Measurements from ENCODE around the gene SURF1. TPM values are rescaled to one million over a fixed set of nuclear protein-coding genes. Genes with fewer than 3 reads are reported as not detected.
"Not testable (repeated sequence)": the region's sequence is repeated elsewhere in the genome, so short reads cannot be mapped to it uniquely, and the experiment has no call there.

The SURF1 gene
- total RNA-seq, 1 donor, result 26.4 TPM

GRCh38 chr9:133347515-133347984 lies 8.7 kb downstream of the SURF1 start:
- Histone ChIP-seq H3K9me3 (ENCODE audit: low read depth, low read length) (no peaks in the 10 kb centered on the region), H3K4me3 (ENCODE audit: low read length) (peak overlapping the region; percentile 99), H3K4me1 (ENCODE audit: insufficient read depth, low read length) (peaks cover 30% of the 10 kb centered on the region), H3K27me3 (ENCODE audit: insufficient read depth, low read length) (no peaks in the 10 kb centered on the region)

DNA sequence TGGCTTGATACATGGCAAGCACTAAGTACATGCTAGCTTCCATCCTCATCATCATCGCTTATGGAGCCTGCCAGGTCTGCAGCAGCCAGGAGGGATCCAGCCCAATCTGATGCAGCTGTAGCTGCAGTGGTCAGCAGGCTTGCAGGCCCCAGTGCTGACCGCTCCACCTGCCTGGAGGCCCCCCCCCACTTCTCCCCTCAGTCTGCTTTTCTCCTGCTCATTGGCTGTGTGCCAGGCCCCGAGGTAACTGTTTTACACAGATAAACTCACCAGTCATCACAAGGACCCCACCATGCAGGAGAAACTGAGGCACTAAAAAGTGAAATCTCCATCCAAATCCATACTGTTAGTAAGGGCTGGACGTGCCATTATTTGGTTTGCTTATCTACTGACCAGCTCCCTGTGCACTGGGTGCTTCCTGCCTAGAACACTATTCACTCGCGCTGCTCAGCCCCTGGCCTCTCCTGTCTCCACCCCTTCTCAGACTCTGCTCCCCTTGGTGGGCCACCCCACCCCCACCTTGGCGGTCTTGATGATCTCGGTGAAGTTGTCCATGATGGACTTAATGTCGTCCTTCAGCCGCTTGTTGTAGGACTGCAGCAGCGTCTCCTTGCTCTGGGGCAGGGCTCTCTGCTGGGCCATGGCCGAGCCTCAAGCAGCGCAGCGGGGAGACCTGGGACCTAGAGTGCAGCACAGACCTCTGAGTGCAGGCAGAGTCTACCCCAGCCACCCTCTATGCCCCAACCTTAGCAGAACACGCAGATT lies 10.1 kb downstream of the SURF1 start:
- no peaks in the 10 kb centered on the region for H3K9me3 ChIP-seq (ENCODE audit: low read depth, low read length)
- no peak overlapping the region for H3K4me3 ChIP-seq (ENCODE audit: low read length)
- H3K27me3 ChIP-seq (ENCODE audit: insufficient read depth, low read length), result no peaks in the 10 kb centered on the region
- peaks cover 43% of the 10 kb centered on the region for H3K4me1 ChIP-seq (ENCODE audit: insufficient read depth, low read length)

- H3K27me3 ChIP-seq (ENCODE audit: insufficient read depth, low read length), result no peaks in the 10 kb centered on the region
- no peaks in the 10 kb centered on the region for H3K9me3 ChIP-seq (ENCODE audit: low read depth, low read length)
- H3K4me1 ChIP-seq (ENCODE audit: insufficient read depth, low read length), result peaks cover 50% of the 10 kb centered on the region
- no peak overlapping the region for H3K4me3 ChIP-seq (ENCODE audit: low read length)
Observed at GRCh38 chr9:133345596-133345995, 10.7 kb downstream of the SURF1 start.

DNA sequence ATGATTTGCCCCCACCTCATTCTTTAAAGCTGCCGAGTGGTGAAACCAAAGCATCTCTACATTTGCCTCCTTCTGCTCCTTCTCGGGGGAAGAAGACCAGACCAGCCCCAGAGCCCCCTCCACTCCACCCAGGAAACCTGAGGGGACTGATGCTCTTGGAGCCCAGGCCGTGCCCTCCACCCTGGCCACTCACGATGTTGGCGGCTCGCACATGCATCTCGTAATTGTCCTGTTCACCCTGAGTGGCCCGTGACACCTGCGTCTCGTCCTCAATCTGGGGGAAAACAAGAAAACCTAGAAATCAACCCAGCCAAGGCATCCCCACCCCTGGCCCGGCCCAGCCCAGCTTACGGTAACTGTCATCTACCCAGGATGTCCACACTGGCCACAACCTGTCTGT lies 11.3 kb downstream of the SURF1 start:
- Histone ChIP-seq H3K4me1 (ENCODE audit: insufficient read depth, low read length) (peaks cover 56% of the 10 kb centered on the region), H3K27me3 (ENCODE audit: insufficient read depth, low read length) (no peaks in the 10 kb centered on the region)

DNA sequence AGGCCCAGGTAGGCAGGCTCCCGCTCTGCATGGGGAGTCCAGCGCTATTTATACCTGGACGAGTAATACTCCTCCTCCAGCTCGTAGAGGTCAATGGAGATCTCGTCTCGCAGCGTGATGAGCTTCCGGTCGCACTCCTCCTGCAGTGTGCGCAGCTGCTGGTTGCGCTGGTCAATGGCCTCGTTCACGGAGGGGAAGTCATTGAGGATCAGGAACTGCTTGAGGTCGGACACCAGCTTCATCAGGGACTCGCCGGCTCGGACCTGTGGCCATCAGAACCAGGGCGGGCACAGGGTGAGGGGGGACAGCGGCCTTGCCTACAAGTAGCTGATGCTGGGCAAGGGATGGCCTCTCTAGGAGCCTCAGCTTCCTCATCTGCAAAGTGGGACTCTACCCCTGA lies 12.2 kb downstream of the SURF1 start:
- Histone ChIP-seq H3K4me3 (ENCODE audit: low read length) (no peak overlapping the region), H3K9me3 (ENCODE audit: low read depth, low read length) (no peaks in the 10 kb centered on the region), H3K4me1 (ENCODE audit: insufficient read depth, low read length) (peaks cover 60% of the 10 kb centered on the region), H3K27me3 (ENCODE audit: insufficient read depth, low read length) (no peaks in the 10 kb centered on the region)

More for the DNA sequence above, 11.3 kb downstream of the SURF1 start:
- no peaks in the 10 kb centered on the region for H3K9me3 ChIP-seq (ENCODE audit: low read depth, low read length)
- no peak overlapping the region for H3K4me3 ChIP-seq (ENCODE audit: low read length)

GRCh38 chr9:133342570-133342969 lies 13.7 kb downstream of the SURF1 start:
- Histone ChIP-seq H3K4me3 (ENCODE audit: low read length) (no peak overlapping the region), H3K4me1 (ENCODE audit: insufficient read depth, low read length) (peaks cover 61% of the 10 kb centered on the region), H3K27me3 (ENCODE audit: insufficient read depth, low read length) (no peaks in the 10 kb centered on the region), H3K9me3 (ENCODE audit: low read depth, low read length) (no peaks in the 10 kb centered on the region)

GRCh38 chr9:133342069-133342406 lies 14.2 kb downstream of the SURF1 start:
- Histone ChIP-seq H3K9me3 (ENCODE audit: low read depth, low read length) (no peaks in the 10 kb centered on the region), H3K27me3 (ENCODE audit: insufficient read depth, low read length) (no peaks in the 10 kb centered on the region), H3K4me3 (ENCODE audit: low read length) (no peak overlapping the region), H3K4me1 (ENCODE audit: insufficient read depth, low read length) (peaks cover 58% of the 10 kb centered on the region)

GRCh38 chr9:133341369-133342068 lies 14.8 kb downstream of the SURF1 start:
- Histone ChIP-seq H3K4me1 (ENCODE audit: insufficient read depth, low read length) (peaks cover 58% of the 10 kb centered on the region), H3K9me3 (ENCODE audit: low read depth, low read length) (no peaks in the 10 kb centered on the region), H3K4me3 (ENCODE audit: low read length) (peak overlapping the region; percentile 0), H3K27me3 (ENCODE audit: insufficient read depth, low read length) (no peaks in the 10 kb centered on the region)

DNA sequence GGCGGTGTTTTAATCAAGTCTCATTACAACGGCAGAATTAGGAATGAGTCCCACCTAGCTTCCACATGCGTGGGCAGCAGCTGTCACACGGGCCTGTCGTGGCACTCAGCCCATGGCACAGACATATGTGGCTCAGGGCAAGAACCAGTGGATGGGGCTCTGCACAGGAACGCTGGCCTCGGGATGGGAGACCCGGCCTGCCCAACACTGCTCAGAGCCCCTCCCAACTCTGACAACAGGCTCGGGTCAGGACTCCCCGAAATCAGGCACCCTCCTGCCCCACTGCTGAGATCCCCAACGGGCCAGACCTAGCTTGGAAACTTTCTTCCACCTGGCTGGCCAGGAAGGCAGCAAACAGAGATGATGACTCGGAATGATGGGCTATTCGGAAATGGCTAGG lies 15.4 kb downstream of the SURF1 start:
- no peaks in the 10 kb centered on the region for H3K9me3 ChIP-seq (ENCODE audit: low read depth, low read length)
- H3K4me1 ChIP-seq (ENCODE audit: insufficient read depth, low read length), result peaks cover 56% of the 10 kb centered on the region
- H3K4me3 ChIP-seq (ENCODE audit: low read length), result peak overlapping the region; percentile 0
- H3K27me3 ChIP-seq (ENCODE audit: insufficient read depth, low read length), result no peaks in the 10 kb centered on the region

GRCh38 chr9:133340256-133340655 lies 16.0 kb downstream of the SURF1 start:
- Histone ChIP-seq H3K9me3 (ENCODE audit: low read depth, low read length) (no peaks in the 10 kb centered on the region), H3K4me3 (ENCODE audit: low read length) (no peak overlapping the region), H3K27me3 (ENCODE audit: insufficient read depth, low read length) (no peaks in the 10 kb centered on the region), H3K4me1 (ENCODE audit: insufficient read depth, low read length) (peaks cover 59% of the 10 kb centered on the region)

DNA sequence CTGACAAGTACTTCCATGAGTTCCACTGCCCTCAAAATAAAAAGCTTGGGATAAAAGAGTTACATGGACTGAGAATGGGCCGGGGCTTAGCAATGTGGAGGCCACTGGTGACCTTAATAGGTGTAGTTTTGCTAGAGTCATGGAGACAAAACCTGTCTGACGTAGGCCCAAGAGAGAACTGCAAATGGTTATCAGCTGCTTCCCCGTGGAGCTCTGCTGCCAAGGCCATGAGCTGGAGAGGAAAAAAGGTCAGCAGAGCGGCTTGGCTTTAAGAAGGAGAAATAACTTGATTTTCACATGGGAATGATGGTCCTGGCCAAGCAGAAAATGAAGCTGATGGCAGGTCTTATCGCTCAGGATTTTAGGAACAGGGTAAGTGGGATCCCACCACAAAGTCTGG lies 16.6 kb downstream of the SURF1 start:
- H3K4me1 ChIP-seq (ENCODE audit: insufficient read depth, low read length), result peaks cover 65% of the 10 kb centered on the region
- no peaks in the 10 kb centered on the region for H3K27me3 ChIP-seq (ENCODE audit: insufficient read depth, low read length)
- H3K4me3 ChIP-seq (ENCODE audit: low read length), result no peak overlapping the region
- H3K9me3 ChIP-seq (ENCODE audit: low read depth, low read length), result no peaks in the 10 kb centered on the region

GRCh38 chr9:133335924-133336811 lies 20.1 kb downstream of the SURF1 start, which contains the start of gene SURF6:
SURF6 (minus strand) TSS chr9:133336188; CDS start chr9:133336132, 56 bp downstream.
- H3K4me1 ChIP-seq (ENCODE audit: insufficient read depth, low read length), result peaks cover 54% of the 10 kb centered on the region

GRCh38 chr9:133334888-133335287 lies 21.4 kb downstream of the SURF1 start:
- H3K4me3 ChIP-seq (ENCODE audit: low read length), result peak overlapping the region; percentile 76
- not testable (repeated sequence) for H3K9me3 ChIP-seq (ENCODE audit: low read depth, low read length); H3K27me3 ChIP-seq (ENCODE audit: insufficient read depth, low read length)
- peaks cover 41% of the 10 kb centered on the region for H3K4me1 ChIP-seq (ENCODE audit: insufficient read depth, low read length)

More at GRCh38 chr9:133335924-133336811, 20.1 kb downstream of the SURF1 start, which contains the start of gene SURF6:
- H3K27me3 ChIP-seq (ENCODE audit: insufficient read depth, low read length), result no peaks in the 10 kb centered on the region
- H3K9me3 ChIP-seq (ENCODE audit: low read depth, low read length), result no peaks in the 10 kb centered on the region
- peak within 1 kb of the TSS; percentile 76 for H3K4me3 ChIP-seq (ENCODE audit: low read length)

GRCh38 chr9:133334161-133334560 lies 22.1 kb downstream of the SURF1 start:
- no peaks in the 10 kb centered on the region for H3K27me3 ChIP-seq (ENCODE audit: insufficient read depth, low read length)
- no peak overlapping the region for H3K4me3 ChIP-seq (ENCODE audit: low read length)
- no peaks in the 10 kb centered on the region for H3K9me3 ChIP-seq (ENCODE audit: low read depth, low read length)
- peaks cover 34% of the 10 kb centered on the region for H3K4me1 ChIP-seq (ENCODE audit: insufficient read depth, low read length)

DNA sequence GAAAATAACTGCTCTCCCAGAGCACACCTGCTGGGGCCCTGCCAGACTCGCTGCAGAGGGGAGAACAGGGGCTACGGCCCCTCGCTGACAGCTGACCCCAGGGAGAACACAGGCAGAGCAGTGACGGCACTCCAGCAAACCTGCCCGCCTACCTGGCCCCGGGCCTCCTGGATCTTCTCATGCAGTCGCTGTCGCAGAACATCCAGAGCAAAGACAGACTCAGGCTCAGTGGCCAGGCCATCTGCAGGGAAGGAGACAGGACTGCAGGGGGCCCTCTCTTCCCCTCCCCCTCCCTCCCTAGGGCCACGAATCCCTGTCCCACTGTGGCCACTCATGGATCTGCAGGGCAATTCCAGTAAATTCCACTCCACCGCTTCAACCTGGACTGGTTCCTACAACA lies 22.7 kb downstream of the SURF1 start:
- H3K9me3 ChIP-seq (ENCODE audit: low read depth, low read length), result no peaks in the 10 kb centered on the region

More for the DNA sequence above, 22.7 kb downstream of the SURF1 start:
- H3K4me1 ChIP-seq (ENCODE audit: insufficient read depth, low read length), result peaks cover 28% of the 10 kb centered on the region
- H3K4me3 ChIP-seq (ENCODE audit: low read length), result no peak overlapping the region
- H3K27me3 ChIP-seq (ENCODE audit: insufficient read depth, low read length), result no peaks in the 10 kb centered on the region

Measured in mononuclear cell (primary cell).